ENCODE data around the gene SNPH. TPM values are rescaled to one million over a fixed set of nuclear protein-coding genes. Genes with fewer than 3 reads are reported as not detected.

SNPH gene
- total RNA-seq, 1 experiment from 2014 or later: 21.4 TPM

DNA sequence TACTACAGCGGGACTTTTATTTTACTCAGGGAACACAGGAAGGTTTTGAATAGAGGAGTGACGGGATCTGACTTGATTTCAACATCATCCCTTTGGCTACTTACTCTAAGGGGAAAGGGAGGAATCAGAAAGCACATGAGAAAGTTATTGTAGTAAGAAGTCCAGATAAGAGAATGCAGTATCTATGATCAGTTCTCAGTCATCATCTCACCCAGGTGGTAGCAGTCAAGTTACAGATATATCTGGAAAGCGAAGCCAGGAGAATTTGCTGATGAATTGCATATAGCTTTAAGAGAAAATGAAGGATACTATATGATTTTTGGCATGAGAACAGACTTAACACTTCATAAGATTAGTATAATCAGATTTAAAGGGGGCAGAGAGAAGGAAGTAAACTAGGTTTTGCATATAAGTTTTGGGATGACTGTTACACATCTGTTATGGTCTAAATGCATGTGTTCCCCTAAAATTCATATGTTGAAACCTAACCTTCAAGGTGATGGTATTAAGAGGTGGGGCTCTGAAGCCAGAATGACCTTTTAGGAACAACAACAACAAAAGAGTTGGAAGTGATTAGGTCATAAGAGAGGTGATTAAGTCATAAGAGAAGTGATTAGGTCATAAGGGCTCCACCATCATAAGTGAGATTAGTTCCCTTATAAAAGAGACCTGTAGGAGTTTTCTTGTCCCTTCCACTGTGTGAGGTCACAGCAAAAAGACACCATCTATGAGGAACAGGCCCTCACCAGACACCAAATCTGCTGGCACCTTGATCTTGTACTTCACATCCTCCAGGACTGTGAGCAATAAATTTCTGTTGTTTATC, 33.6 kb upstream of the SNPH start:
- Histone ChIP-seq H3K79me2 (ENCODE audit: low read length) (no peaks in the 10 kb centered on the region), H3K36me3 (ENCODE audit: low read depth, low read length) (no peaks in the 10 kb centered on the region), H3F3A (ENCODE audit: low read length, unreplicated experiment) (no peaks in the 10 kb centered on the region), H3K4me1 (ENCODE audit: insufficient read depth, low read length) (no peaks in the 10 kb centered on the region), H3K4me3 (ENCODE audit: low read length) (no peak overlapping the region), H4K20me1 (ENCODE audit: low read length) (no peaks in the 10 kb centered on the region), H3K9me3 (ENCODE audit: low read length) (no peaks in the 10 kb centered on the region), H3K27me3 (ENCODE audit: low read length) (0 out of 2 replicates have a peak, but pooled peaks cover 5% of the 10 kb centered on the region), H2AFZ (ENCODE audit: low read length) (no peak overlapping the region), H3K27ac (ENCODE audit: low read length) (no peak overlapping the region), H3K4me2 (ENCODE audit: low read length) (no peak overlapping the region), H3K9me2 (replicated peaks; ENCODE audit: low read length) (no peaks in the 10 kb centered on the region), H3K9ac (ENCODE audit: low read length) (no peak overlapping the region)
- no peak for DNase-seq
- CTCF ChIA-PET: no interaction called here
- POLR2A ChIA-PET (ENCODE audit: unreplicated experiment): no interaction called here
- intact Hi-C loops (cut with micrococcal nuclease): no loop called here
- no peak for ATAC-seq
- no TSS peak for BruUV-seq (replicated peaks)
- TF ChIP-seq EZH2phosphoT487 (IDR thresholded peaks at IDR 0.05; ENCODE audit: borderline replicate concordance, low read length) (no peak), EZH2 (IDR thresholded peaks at IDR 0.05; ENCODE audit: low read length, unreplicated experiment) (no peak)

GRCh38 chr20:1240549-1240948, 25.5 kb upstream of the SNPH start:
- no peaks in the 10 kb centered on the region for H3K9me2 ChIP-seq (replicated peaks; ENCODE audit: low read length)
- ChIA-PET POLR2A (ENCODE audit: unreplicated experiment) (no interaction called here), CTCF (no interaction called here)

GRCh38 chr20:1241456-1241855, 24.6 kb upstream of the SNPH start:
- no peak overlapping the region for H2AFZ ChIP-seq (ENCODE audit: low read length)
- no peaks in the 10 kb centered on the region for H4K20me1 ChIP-seq (ENCODE audit: low read length)
- no peaks in the 10 kb centered on the region for H3K9me3 ChIP-seq (ENCODE audit: low read length)
- no peak overlapping the region for H3K4me3 ChIP-seq (ENCODE audit: low read length)
- ChIA-PET POLR2A (ENCODE audit: unreplicated experiment) (no interaction called here), CTCF (no interaction called here)
- no peak overlapping the region for H3K4me2 ChIP-seq (ENCODE audit: low read length)
- intact Hi-C loops (cut with micrococcal nuclease): no loop called here
- H3K79me2 ChIP-seq (ENCODE audit: low read length): no peaks in the 10 kb centered on the region
- no peaks in the 10 kb centered on the region for H3K36me3 ChIP-seq (ENCODE audit: low read depth, low read length)
- ATAC-seq: no peak
- H3K4me1 ChIP-seq (ENCODE audit: insufficient read depth, low read length): peaks cover 14% of the 10 kb centered on the region; the same call in 1 of the 2 replicates
- no peak overlapping the region for H3K9ac ChIP-seq (ENCODE audit: low read length)
- TF ChIP-seq, protein P1, sequence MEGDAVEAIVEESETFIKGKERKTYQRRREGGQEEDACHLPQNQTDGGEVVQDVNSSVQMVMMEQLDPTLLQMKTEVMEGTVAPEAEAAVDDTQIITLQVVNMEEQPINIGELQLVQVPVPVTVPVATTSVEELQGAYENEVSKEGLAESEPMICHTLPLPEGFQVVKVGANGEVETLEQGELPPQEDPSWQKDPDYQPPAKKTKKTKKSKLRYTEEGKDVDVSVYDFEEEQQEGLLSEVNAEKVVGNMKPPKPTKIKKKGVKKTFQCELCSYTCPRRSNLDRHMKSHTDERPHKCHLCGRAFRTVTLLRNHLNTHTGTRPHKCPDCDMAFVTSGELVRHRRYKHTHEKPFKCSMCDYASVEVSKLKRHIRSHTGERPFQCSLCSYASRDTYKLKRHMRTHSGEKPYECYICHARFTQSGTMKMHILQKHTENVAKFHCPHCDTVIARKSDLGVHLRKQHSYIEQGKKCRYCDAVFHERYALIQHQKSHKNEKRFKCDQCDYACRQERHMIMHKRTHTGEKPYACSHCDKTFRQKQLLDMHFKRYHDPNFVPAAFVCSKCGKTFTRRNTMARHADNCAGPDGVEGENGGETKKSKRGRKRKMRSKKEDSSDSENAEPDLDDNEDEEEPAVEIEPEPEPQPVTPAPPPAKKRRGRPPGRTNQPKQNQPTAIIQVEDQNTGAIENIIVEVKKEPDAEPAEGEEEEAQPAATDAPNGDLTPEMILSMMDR (conservative IDR thresholded peaks at IDR 0.05; ENCODE audit: low read depth, low read length): no peak
- TF ChIP-seq EZH2 (IDR thresholded peaks at IDR 0.05; ENCODE audit: low read length, unreplicated experiment): no peak
- no peak for TF ChIP-seq EZH2phosphoT487 (IDR thresholded peaks at IDR 0.05; ENCODE audit: borderline replicate concordance, low read length)
- no peaks in the 10 kb centered on the region for H3K9me2 ChIP-seq (replicated peaks; ENCODE audit: low read length)
- DNase-seq: no peak
- H3F3A ChIP-seq (ENCODE audit: low read length, unreplicated experiment): no peaks in the 10 kb centered on the region
- H3K27me3 ChIP-seq (ENCODE audit: low read length): no peaks in the 10 kb centered on the region
- BruUV-seq (replicated peaks): no TSS peak
- no peak overlapping the region for H3K27ac ChIP-seq (ENCODE audit: low read length)

More at GRCh38 chr20:1240549-1240948, 25.5 kb upstream of the SNPH start:
- Histone ChIP-seq H3K4me1 (ENCODE audit: insufficient read depth, low read length) (peaks cover 14% of the 10 kb centered on the region; the same call in 1 of the 2 replicates), H3K27me3 (ENCODE audit: low read length) (no peaks in the 10 kb centered on the region), H3K9ac (ENCODE audit: low read length) (no peak overlapping the region), H3K79me2 (ENCODE audit: low read length) (no peaks in the 10 kb centered on the region), H3F3A (ENCODE audit: low read length, unreplicated experiment) (no peaks in the 10 kb centered on the region), H4K20me1 (ENCODE audit: low read length) (no peaks in the 10 kb centered on the region), H3K4me2 (ENCODE audit: low read length) (no peak overlapping the region), H3K4me3 (ENCODE audit: low read length) (no peak overlapping the region), H2AFZ (ENCODE audit: low read length) (no peak overlapping the region), H3K9me3 (ENCODE audit: low read length) (no peaks in the 10 kb centered on the region), H3K27ac (ENCODE audit: low read length) (no peak overlapping the region), H3K36me3 (ENCODE audit: low read depth, low read length) (no peaks in the 10 kb centered on the region)
- no TSS peak for BruUV-seq (replicated peaks)
- DNase-seq (no peak), ATAC-seq (no peak)
- TF ChIP-seq EZH2 (IDR thresholded peaks at IDR 0.05; ENCODE audit: low read length, unreplicated experiment): no peak
- TF ChIP-seq, protein P1 (conservative IDR thresholded peaks at IDR 0.05; ENCODE audit: low read depth, low read length): no peak
- no peak for TF ChIP-seq EZH2phosphoT487 (IDR thresholded peaks at IDR 0.05; ENCODE audit: borderline replicate concordance, low read length)
- intact Hi-C loops (cut with micrococcal nuclease): no loop called here
